Activated CD4-positive, alpha-beta T cell treated with anti-CD3 and anti-CD28 coated beads, Interleukin-10, Interleukin-2, amounts not matched to agents 100 ng/mL and 50 ng/mL, durations not matched to agents 16 hours and 8 hours (primary cell): Measurements from ENCODE around the gene PLP1.
A peak's percentile ranks its signal among the peaks of the same experiment; 100 is the strongest.
"Not testable (repeated sequence)": the region's sequence is repeated elsewhere in the genome, so short reads cannot be mapped to it uniquely, and the experiment has no call there.

Experiments
- DNase-seq: peaks from one replicate; pipeline ENCODE4 v3.0.0-alpha.2; 2020

The PLP1 gene

GRCh38 chrX:103781706-103782105 lies 5.1 kb downstream of the PLP1 start:
- DNase-seq = no peak

GRCh38 chrX:103782640-103783039 lies 6.0 kb downstream of the PLP1 start:
- no peak for DNase-seq

GRCh38 chrX:103783196-103783595 lies 6.6 kb downstream of the PLP1 start:
- peak; percentile 11 for DNase-seq

GRCh38 chrX:103783971-103784370 lies 7.3 kb downstream of the PLP1 start:
- no peak for DNase-seq

- no peak for DNase-seq
These were observed 12.4 kb downstream of the PLP1 start for GRCh38 chrX:103789004-103789403.

GRCh38 chrX:103791228-103791627 lies 14.6 kb downstream of the PLP1 start:
- no peak for DNase-seq

- no peak for DNase-seq
These were observed 15.3 kb downstream of the PLP1 start for GRCh38 chrX:103791826-103792485.

- DNase-seq = no peak
These were observed 16.4 kb downstream of the PLP1 start for GRCh38 chrX:103792916-103793544.

GRCh38 chrX:103793545-103793940 lies 16.9 kb downstream of the PLP1 start:
- DNase-seq = no peak

- DNase-seq = no peak
These were observed 17.5 kb downstream of the PLP1 start for GRCh38 chrX:103794119-103794518.

GRCh38 chrX:103797691-103798090 lies 21.1 kb downstream of the PLP1 start:
- DNase-seq = no peak

- peak; percentile 46 for DNase-seq
These were observed 23.7 kb downstream of the PLP1 start for GRCh38 chrX:103800318-103800717.

- DNase-seq = no peak
These were observed 29.2 kb downstream of the PLP1 start for GRCh38 chrX:103805860-103806259.

GRCh38 chrX:103806862-103807474 lies 30.3 kb downstream of the PLP1 start:
- peak; percentile 48 for DNase-seq

- DNase-seq = no peak
These were observed 35.2 kb downstream of the PLP1 start for GRCh38 chrX:103811858-103812257.

- not testable (repeated sequence) for DNase-seq
These were observed 40.5 kb downstream of the PLP1 start for GRCh38 chrX:103817101-103817500.

GRCh38 chrX:103817502-103817901 lies 40.9 kb downstream of the PLP1 start:
- peak; percentile 74 for DNase-seq

GRCh38 chrX:103818842-103819619 lies 42.4 kb downstream of the PLP1 start:
- DNase-seq = peak; percentile 34

- DNase-seq = not testable (repeated sequence)
These were observed 44.2 kb downstream of the PLP1 start for GRCh38 chrX:103820802-103821201.

- DNase-seq = no peak
These were observed 47.0 kb downstream of the PLP1 start for GRCh38 chrX:103823591-103823990.

GRCh38 chrX:103825881-103826280 lies 49.2 kb downstream of the PLP1 start:
- no peak for DNase-seq

GRCh38 chrX:103828529-103828928 lies 51.9 kb downstream of the PLP1 start:
- DNase-seq = no peak

GRCh38 chrX:103830848-103831247 lies 54.2 kb downstream of the PLP1 start:
- no peak for DNase-seq
